Measurements from ENCODE around the gene EYA4.
"Not testable (repeated sequence)": the region's sequence is repeated elsewhere in the genome, so short reads cannot be mapped to it uniquely, and the experiment has no call there.

EYA4 gene

GRCh38 chr6:133542056-133542821, 301.1 kb downstream of the EYA4 start:
- no peak for DNase-seq

DNA sequence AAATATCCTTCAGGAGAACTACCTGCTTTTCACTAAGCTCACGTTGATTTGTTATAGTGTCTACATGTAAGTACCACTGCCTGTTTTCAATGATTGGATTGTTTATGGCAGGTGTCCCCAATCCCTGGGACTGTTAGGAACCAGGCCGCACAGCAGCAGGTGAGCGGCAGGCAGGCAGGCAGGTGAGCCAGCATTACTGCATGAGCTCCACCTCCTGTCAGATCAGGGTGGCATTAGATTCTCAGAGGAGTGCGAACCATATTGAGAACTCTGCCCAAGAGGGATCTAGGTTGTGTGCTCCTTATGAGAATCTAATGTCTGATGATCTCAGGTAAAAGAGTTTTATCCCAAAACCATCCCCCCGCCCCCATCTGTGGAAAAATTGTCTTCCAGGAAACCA, 303.3 kb downstream of the EYA4 start:
- no peak for DNase-seq

- no peak for DNase-seq
These were observed 304.9 kb downstream of the EYA4 start for GRCh38 chr6:133546098-133546497.

DNA sequence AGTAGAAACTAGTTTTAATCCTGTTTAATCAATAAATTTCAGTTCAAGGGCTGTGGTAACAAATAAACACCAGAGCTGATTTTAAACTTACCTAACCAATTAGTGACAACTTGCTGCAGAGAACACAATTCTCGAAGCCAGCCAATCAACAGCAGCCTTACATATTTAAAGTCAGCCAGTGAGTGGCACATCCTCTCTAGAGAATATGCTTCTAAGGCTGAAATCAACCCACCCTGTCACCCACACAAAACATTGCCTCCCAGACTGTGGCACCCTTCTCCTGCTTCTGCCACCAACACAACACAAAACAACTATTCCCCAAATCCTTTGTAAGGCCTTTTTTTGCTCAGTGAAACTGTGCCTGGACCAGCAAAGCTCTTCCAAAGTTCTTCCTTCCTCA, 306.0 kb downstream of the EYA4 start:
- DNase-seq: no peak

GRCh38 chr6:133548423-133549159, 307.4 kb downstream of the EYA4 start:
- no peak for DNase-seq

- DNase-seq: no peak
These were observed 308.2 kb downstream of the EYA4 start for GRCh38 chr6:133549371-133549801.

- no peak for DNase-seq
These were observed 308.9 kb downstream of the EYA4 start for GRCh38 chr6:133550026-133550425.

DNA sequence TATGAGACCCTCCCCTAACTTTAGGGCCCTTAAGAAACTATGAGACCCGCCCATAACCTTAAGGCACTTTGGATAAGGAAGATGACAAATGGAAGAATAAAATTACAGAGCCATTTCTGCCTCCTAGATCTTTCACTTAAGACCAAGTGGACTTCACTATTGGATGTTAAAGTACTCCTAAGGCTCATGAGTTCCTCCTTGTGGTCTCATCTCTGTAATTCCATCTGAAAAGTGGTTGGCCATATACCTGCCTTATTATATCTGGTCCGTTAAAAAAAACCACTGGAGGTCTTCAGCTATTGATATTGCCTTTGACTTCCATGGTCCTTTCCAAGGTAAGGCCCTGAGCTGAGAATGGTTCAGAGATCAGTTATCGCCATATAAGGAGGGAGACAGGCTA, 310.3 kb downstream of the EYA4 start:
- no peak for DNase-seq

DNA sequence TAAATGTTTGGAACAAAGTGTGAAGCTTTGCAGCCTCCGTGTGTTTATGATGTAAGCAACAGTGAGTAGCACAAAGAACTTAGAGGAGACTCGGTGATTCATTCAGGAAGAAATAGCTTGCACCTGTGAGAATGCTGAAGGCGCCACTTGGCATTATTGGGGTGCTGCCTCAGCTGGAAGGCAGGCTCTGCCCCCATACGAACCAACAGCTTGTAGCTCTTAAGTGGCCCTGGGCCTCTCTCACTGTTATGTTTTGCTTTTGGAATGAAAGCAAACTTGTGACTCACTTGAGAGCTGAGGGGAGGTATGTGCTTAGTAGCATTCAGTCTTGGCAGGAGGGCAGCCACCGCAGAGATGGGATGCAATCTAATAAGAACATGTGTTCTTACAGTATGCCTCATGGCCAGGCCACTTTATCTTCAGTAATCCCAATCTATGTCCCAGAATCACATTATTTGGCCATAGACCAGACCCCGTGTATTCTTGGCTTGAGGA, 310.7 kb downstream of the EYA4 start:
- DNase-seq: no peak

- DNase-seq: peak; percentile 55
These were observed 312.5 kb downstream of the EYA4 start for GRCh38 chr6:133553652-133554051.

GRCh38 chr6:133554121-133554520, 313.0 kb downstream of the EYA4 start:
- DNase-seq: not testable (repeated sequence)

DNA sequence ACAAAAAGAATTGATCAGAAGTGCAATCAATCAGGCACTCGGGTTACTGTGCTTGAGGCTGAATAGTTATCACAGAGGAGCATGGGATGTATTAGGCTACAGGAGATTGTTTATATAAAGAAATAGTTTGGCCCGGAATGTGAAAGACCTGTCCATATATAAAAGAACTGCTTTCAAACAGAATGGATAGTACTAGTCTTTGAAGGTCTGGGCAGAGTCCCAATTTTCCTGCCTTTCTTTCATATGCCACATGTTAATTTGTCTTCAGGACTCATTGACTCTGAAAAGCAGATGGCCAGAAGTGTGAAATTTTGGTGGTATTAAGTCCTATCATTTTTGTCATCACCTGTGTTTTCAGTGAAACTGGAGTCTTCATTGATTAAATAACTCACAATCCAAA, 314.5 kb downstream of the EYA4 start:
- no peak for DNase-seq

GRCh38 chr6:133559926-133560325, 318.8 kb downstream of the EYA4 start:
- DNase-seq: no peak

DNA sequence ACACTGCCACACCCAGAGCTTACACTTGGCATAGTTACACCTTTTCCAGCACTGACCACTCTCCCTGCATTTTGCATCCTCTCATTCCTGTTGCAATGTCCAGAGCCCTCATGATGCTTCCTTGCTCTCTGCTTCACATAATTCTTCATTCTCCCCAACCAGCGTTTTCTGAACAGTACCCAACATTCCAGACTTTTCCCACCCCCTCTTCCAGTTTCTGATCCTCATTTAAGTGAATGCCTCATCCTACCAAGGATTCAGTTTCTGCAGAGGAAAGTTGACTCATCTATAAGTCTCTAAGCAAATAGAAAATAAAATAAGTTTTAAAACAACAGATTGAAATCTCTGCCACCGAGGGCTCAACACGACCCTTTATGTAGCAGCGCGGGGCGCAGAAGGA, 326.5 kb downstream of the EYA4 start:
- no peak for DNase-seq

DNA sequence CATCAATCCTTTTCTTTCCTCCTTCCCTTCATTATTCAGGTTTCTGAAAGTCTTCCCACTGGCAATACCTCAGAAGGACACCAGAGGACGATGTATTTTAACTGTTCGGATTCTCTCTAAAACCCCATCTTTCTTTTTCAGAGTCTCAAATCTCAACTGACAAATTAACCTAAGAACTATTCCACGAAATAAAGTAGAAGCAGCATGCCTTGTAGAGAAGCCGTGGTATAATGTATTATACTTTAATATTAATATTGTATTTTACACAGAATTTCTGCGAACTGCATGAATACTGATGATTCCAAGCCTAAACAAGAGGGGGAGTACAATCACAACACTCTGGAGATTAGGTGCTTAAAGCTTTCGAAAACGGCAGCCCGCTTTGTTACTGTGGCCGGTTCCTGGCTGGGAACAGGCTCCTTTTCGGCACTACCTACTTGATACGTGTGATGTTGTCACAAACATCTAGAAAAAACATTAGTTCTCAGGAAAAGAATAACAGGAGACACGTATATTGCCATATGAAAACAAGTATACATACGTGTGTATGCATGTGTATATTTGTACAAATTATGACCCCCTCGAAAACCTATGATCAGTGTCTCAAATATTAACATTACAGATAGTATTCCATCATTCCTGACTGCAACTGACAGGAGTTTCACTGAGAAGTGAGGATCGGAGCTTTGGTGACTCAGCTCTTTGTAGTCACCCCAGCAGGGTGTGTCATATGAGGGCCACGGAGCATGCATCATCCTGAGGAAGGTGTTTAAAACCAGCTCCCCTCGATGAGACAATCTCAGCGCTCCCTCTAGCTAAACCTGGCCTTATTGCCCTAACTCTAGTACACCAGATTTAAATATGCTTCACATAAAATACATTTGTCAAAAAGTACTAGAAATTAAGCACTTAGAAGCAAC, 328.1 kb downstream of the EYA4 start:
- DNase-seq: no peak

DNA sequence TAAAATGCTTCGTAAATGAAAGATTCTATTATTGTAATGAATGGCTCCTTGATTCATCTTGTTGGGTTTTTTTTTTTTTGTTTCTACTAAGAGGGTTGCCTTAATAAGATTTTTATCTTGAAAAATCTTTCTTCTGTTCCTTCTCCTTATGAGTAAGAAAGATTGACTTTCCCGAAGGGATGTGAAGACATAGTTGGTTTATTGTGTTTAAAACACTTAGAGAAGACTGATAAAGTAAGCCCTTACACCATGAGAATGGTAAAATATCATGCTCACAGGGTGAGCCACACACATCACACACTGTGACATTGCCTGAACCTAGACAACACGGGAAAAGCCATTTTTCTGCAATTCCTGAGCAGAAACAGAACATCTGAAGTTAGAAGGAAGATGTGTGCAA, 330.5 kb downstream of the EYA4 start:
- no peak for DNase-seq

GRCh38 chr6:133577851-133578250, 336.7 kb downstream of the EYA4 start:
- DNase-seq: no peak
